ENCODE data around the gene MYO7B.

Gene MYO7B

GRCh38 chr2:127498386-127498785 is 37.1 kb upstream of the MYO7B start:
- peaks cover 12% of the 10 kb centered on the region for H3K79me1 ChIP-seq (replicated peaks; ENCODE audit: low read length, poor library complexity, severe bottlenecking)
- H3K27ac ChIP-seq (ENCODE audit: low read length, poor library complexity, severe bottlenecking), result no peak overlapping the region
- no peak overlapping the region for H3K14ac ChIP-seq (ENCODE audit: low read length in 2 of 2)
- H4K91ac ChIP-seq (ENCODE audit: low read length), result no peak overlapping the region
- H2BK12ac ChIP-seq (ENCODE audit: low read length in 2 of 2), result no peak overlapping the region
- H3K4me1 ChIP-seq (ENCODE audit: control insufficient read depth, insufficient read depth, low read depth, low read length), result no peaks in the 10 kb centered on the region
- no peak overlapping the region for H3K4me2 ChIP-seq (ENCODE audit: low read length, poor library complexity, severe bottlenecking)
- H3K4ac ChIP-seq (ENCODE audit: low read depth in 1 of 2, low read length in 2 of 2), result no peak overlapping the region
- no peak overlapping the region for H2AFZ ChIP-seq (ENCODE audit: low read depth, low read length)
- H3K23ac ChIP-seq (ENCODE audit: low read length in 2 of 2), result no peak overlapping the region
- H3K36me3 ChIP-seq (ENCODE audit: control insufficient read depth in 1 of 2, insufficient read depth in 2 of 2, low read depth in 1 of 2, low read length in 2 of 2), result peaks cover 7 to 97% of the 10 kb centered on the region in 2 experiments
- H3K27me3 ChIP-seq (ENCODE audit: control insufficient read depth in 1 of 2, insufficient read depth in 1 of 2, low read length in 2 of 2), result no peaks in the 10 kb centered on the region
- no peak overlapping the region for H4K8ac ChIP-seq (ENCODE audit: low read length)
- no peaks in the 10 kb centered on the region for H3K9me3 ChIP-seq (ENCODE audit: control insufficient read depth, low read length)
- H3K18ac ChIP-seq (ENCODE audit: low read depth in 1 of 2, low read length in 2 of 2), result no peak overlapping the region
- 75% methylated on average over 2 of the region's 2 CpGs for WGBS
- H2BK120ac ChIP-seq (ENCODE audit: low read depth, low read length), result no peak overlapping the region
- DNase-seq, result peak; percentile 88
- H3K9ac ChIP-seq (ENCODE audit: low read length), result no peak overlapping the region
- H2BK15ac ChIP-seq (ENCODE audit: low read depth, poor library complexity, severe bottlenecking), result no peak overlapping the region
- no peak overlapping the region for H3K4me3 ChIP-seq (ENCODE audit: insufficient read depth in 1 of 2, low read depth in 1 of 2, low read length in 2 of 2)
- no peak overlapping the region for H2AK5ac ChIP-seq (ENCODE audit: low read length, severe bottlenecking)
- no peak overlapping the region for H2BK5ac ChIP-seq (ENCODE audit: low read depth, low read length, poor library complexity, severe bottlenecking)

- H2BK120ac ChIP-seq (ENCODE audit: low read depth, low read length), result no peak overlapping the region
- H3K23ac ChIP-seq (ENCODE audit: low read length in 2 of 2), result no peak overlapping the region
- no peak overlapping the region for H3K4ac ChIP-seq (ENCODE audit: low read depth in 1 of 2, low read length in 2 of 2)
- no peak overlapping the region for H3K4me2 ChIP-seq (ENCODE audit: low read length, poor library complexity, severe bottlenecking)
- H2AK5ac ChIP-seq (ENCODE audit: low read length, severe bottlenecking), result no peak overlapping the region
- no peak overlapping the region for H4K91ac ChIP-seq (ENCODE audit: low read length)
- H3K9me3 ChIP-seq (ENCODE audit: control insufficient read depth, low read length), result no peaks in the 10 kb centered on the region
- no peak overlapping the region for H3K14ac ChIP-seq (ENCODE audit: low read length in 2 of 2)
- H3K4me3 ChIP-seq (ENCODE audit: insufficient read depth in 1 of 2, low read depth in 1 of 2, low read length in 2 of 2), result no peak overlapping the region
- H2AFZ ChIP-seq (ENCODE audit: low read depth, low read length), result no peak overlapping the region
- no peaks in the 10 kb centered on the region for H3K27me3 ChIP-seq (ENCODE audit: control insufficient read depth in 1 of 2, insufficient read depth in 1 of 2, low read length in 2 of 2)
- no peak overlapping the region for H2BK15ac ChIP-seq (ENCODE audit: low read depth, poor library complexity, severe bottlenecking)
- H3K4me1 ChIP-seq (ENCODE audit: control insufficient read depth, insufficient read depth, low read depth, low read length), result peaks cover 9% of the 10 kb centered on the region
- DNase-seq, result no peak
- no peak overlapping the region for H2BK12ac ChIP-seq (ENCODE audit: low read length in 2 of 2)
- no peak overlapping the region for H3K18ac ChIP-seq (ENCODE audit: low read depth in 1 of 2, low read length in 2 of 2)
- no peak overlapping the region for H3K27ac ChIP-seq (ENCODE audit: low read length, poor library complexity, severe bottlenecking)
- no CpG with 5 or more reads among the region's 2 CpGs for WGBS
- H2BK5ac ChIP-seq (ENCODE audit: low read depth, low read length, poor library complexity, severe bottlenecking), result no peak overlapping the region
- no peak overlapping the region for H3K9ac ChIP-seq (ENCODE audit: low read length)
- H3K79me1 ChIP-seq (replicated peaks; ENCODE audit: low read length, poor library complexity, severe bottlenecking), result peaks cover 13% of the 10 kb centered on the region
- no peak overlapping the region for H4K8ac ChIP-seq (ENCODE audit: low read length)
- peaks cover 8 to 68% of the 10 kb centered on the region in 2 experiments for H3K36me3 ChIP-seq (ENCODE audit: control insufficient read depth in 1 of 2, insufficient read depth in 2 of 2, low read depth in 1 of 2, low read length in 2 of 2)
Observed at GRCh38 chr2:127503491-127503890, 32.0 kb upstream of the MYO7B start.

GRCh38 chr2:127504552-127505430 is 30.7 kb upstream of the MYO7B start:
- Histone ChIP-seq H3K27me3 (ENCODE audit: control insufficient read depth in 1 of 2, insufficient read depth in 1 of 2, low read length in 2 of 2) (no peaks in the 10 kb centered on the region), H3K4me2 (ENCODE audit: low read length, poor library complexity, severe bottlenecking) (no peak overlapping the region), H2BK5ac (ENCODE audit: low read depth, low read length, poor library complexity, severe bottlenecking) (no peak overlapping the region), H2BK12ac (ENCODE audit: low read length in 2 of 2) (no peak overlapping the region), H2AFZ (ENCODE audit: low read depth, low read length) (no peak overlapping the region), H3K36me3 (ENCODE audit: control insufficient read depth in 1 of 2, insufficient read depth in 2 of 2, low read depth in 1 of 2, low read length in 2 of 2) (peaks cover 8 to 59% of the 10 kb centered on the region in 2 experiments), H3K27ac (ENCODE audit: low read length, poor library complexity, severe bottlenecking) (no peak overlapping the region), H4K91ac (ENCODE audit: low read length) (no peak overlapping the region), H3K4ac (ENCODE audit: low read depth in 1 of 2, low read length in 2 of 2) (no peak overlapping the region), H4K8ac (ENCODE audit: low read length) (no peak overlapping the region), H2AK5ac (ENCODE audit: low read length, severe bottlenecking) (no peak overlapping the region), H3K4me1 (ENCODE audit: control insufficient read depth, insufficient read depth, low read depth, low read length) (peaks cover 9% of the 10 kb centered on the region), H3K9ac (ENCODE audit: low read length) (peak overlapping the region; percentile 33), H2BK15ac (ENCODE audit: low read depth, poor library complexity, severe bottlenecking) (no peak overlapping the region), H3K23ac (ENCODE audit: low read length in 2 of 2) (no peak overlapping the region), H3K79me1 (replicated peaks; ENCODE audit: low read length, poor library complexity, severe bottlenecking) (peaks cover 13% of the 10 kb centered on the region), H3K4me3 (ENCODE audit: insufficient read depth in 1 of 2, low read depth in 1 of 2, low read length in 2 of 2) (no peak overlapping the region), H3K18ac (ENCODE audit: low read depth in 1 of 2, low read length in 2 of 2) (no peak overlapping the region), H2BK120ac (ENCODE audit: low read depth, low read length) (no peak overlapping the region), H3K14ac (ENCODE audit: low read length in 2 of 2) (no peak overlapping the region), H3K9me3 (ENCODE audit: control insufficient read depth, low read length) (no peaks in the 10 kb centered on the region)
- peak; percentile 72 for DNase-seq
- WGBS, result 44% methylated on average over 11 of the region's 11 CpGs

DNA sequence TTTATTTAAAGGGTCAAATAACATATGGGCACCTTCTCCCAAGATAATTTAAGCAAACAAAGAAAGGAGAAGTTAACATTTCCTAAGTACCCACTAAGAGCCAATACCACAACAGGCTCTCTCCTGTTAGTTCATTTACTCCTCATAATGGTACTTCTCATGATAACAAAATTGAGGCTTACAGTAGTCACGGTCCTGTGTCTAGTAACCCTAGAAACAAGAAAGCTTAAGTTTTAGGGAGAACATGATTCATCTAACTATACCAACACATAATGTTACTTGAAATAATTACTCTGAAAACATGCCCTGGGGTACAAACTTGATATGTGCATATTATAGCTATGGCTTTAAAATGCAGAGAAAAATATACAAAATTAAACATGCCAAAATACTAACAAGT is 29.0 kb upstream of the MYO7B start:
- H3K14ac ChIP-seq (ENCODE audit: low read length in 2 of 2), result no peak overlapping the region
- peaks cover 10% of the 10 kb centered on the region for H3K4me1 ChIP-seq (ENCODE audit: control insufficient read depth, insufficient read depth, low read depth, low read length)
- no peak overlapping the region for H2BK120ac ChIP-seq (ENCODE audit: low read depth, low read length)
- H2AK5ac ChIP-seq (ENCODE audit: low read length, severe bottlenecking), result no peak overlapping the region
- H3K36me3 ChIP-seq (ENCODE audit: control insufficient read depth in 1 of 2, insufficient read depth in 2 of 2, low read depth in 1 of 2, low read length in 2 of 2), result peaks cover 8 to 51% of the 10 kb centered on the region in 2 experiments
- H3K27ac ChIP-seq (ENCODE audit: low read length, poor library complexity, severe bottlenecking), result no peak overlapping the region
- no peak for DNase-seq
- no peak overlapping the region for H3K23ac ChIP-seq (ENCODE audit: low read length in 2 of 2)
- no peak overlapping the region for H3K18ac ChIP-seq (ENCODE audit: low read depth in 1 of 2, low read length in 2 of 2)
- no peak overlapping the region for H4K8ac ChIP-seq (ENCODE audit: low read length)
- no peaks in the 10 kb centered on the region for H3K9me3 ChIP-seq (ENCODE audit: control insufficient read depth, low read length)
- no peak overlapping the region for H3K4me2 ChIP-seq (ENCODE audit: low read length, poor library complexity, severe bottlenecking)
- H2BK15ac ChIP-seq (ENCODE audit: low read depth, poor library complexity, severe bottlenecking), result no peak overlapping the region
- H3K79me1 ChIP-seq (replicated peaks; ENCODE audit: low read length, poor library complexity, severe bottlenecking), result peaks cover 15% of the 10 kb centered on the region
- WGBS, result no CpG with 5 or more reads among the region's 1 CpG
- H3K4ac ChIP-seq (ENCODE audit: low read depth in 1 of 2, low read length in 2 of 2), result no peak overlapping the region
- no peak overlapping the region for H3K4me3 ChIP-seq (ENCODE audit: insufficient read depth in 1 of 2, low read depth in 1 of 2, low read length in 2 of 2)
- H4K91ac ChIP-seq (ENCODE audit: low read length), result no peak overlapping the region
- no peak overlapping the region for H2BK5ac ChIP-seq (ENCODE audit: low read depth, low read length, poor library complexity, severe bottlenecking)
- H2AFZ ChIP-seq (ENCODE audit: low read depth, low read length), result no peak overlapping the region
- no peaks in the 10 kb centered on the region for H3K27me3 ChIP-seq (ENCODE audit: control insufficient read depth in 1 of 2, insufficient read depth in 1 of 2, low read length in 2 of 2)
- H3K9ac ChIP-seq (ENCODE audit: low read length), result no peak overlapping the region
- H2BK12ac ChIP-seq (ENCODE audit: low read length in 2 of 2), result no peak overlapping the region

All from mesenchymal stem cell (in vitro differentiated cells and primary cell).